ENCODE data around the gene MPV17. TPM values are rescaled to one million over a fixed set of nuclear protein-coding genes. Genes with fewer than 3 reads are reported as not detected.

Gene MPV17, protein sequence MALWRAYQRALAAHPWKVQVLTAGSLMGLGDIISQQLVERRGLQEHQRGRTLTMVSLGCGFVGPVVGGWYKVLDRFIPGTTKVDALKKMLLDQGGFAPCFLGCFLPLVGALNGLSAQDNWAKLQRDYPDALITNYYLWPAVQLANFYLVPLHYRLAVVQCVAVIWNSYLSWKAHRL
- polyA plus RNA-seq: 79.6 and 104 TPM in 2 replicates
- polyA minus RNA-seq: 38.7 and 44.8 TPM in 2 replicates

GRCh38 chr2:27322766-27323595 is at the start of gene MPV17:
TSS of gene MPV17 (minus strand) at chr2:27323097. CDS start at chr2:27322517, 580 bp downstream.
- peaks cover 4% of the 10 kb centered on the region for H3K79me2 ChIP-seq (replicated peaks; ENCODE audit: insufficient read depth, low read length)
- no peaks in the 10 kb centered on the region for H4K20me1 ChIP-seq (ENCODE audit: insufficient read depth)
- peak within 1 kb of the TSS; percentile 98 for H3K4me2 ChIP-seq (ENCODE audit: low read length)
- H3K9me2 ChIP-seq (ENCODE audit: insufficient read depth, low read length): no peaks in the 10 kb centered on the region
- H3K27ac ChIP-seq (ENCODE audit: low read length): peak within 1 kb of the TSS; percentile 89
- H3K36me3 ChIP-seq (ENCODE audit: insufficient read depth, low read length): no peaks in the 10 kb centered on the region
- no peaks in the 10 kb centered on the region for H3K27me3 ChIP-seq (ENCODE audit: insufficient read depth, low read depth, low read length)
- peak within 1 kb of the TSS; percentile 92 for H2AFZ ChIP-seq (ENCODE audit: low read depth, low read length)
- no peaks in the 10 kb centered on the region for H3F3A ChIP-seq (ENCODE audit: insufficient read depth, low read length, poor library complexity, severe bottlenecking)
- H3K9me3 ChIP-seq (ENCODE audit: low read length): no peaks in the 10 kb centered on the region
- peak within 1 kb of the TSS; percentile 92 for H3K9ac ChIP-seq (ENCODE audit: low read length)
- peak within 1 kb of the TSS; percentile 96 for H3K4me3 ChIP-seq (ENCODE audit: low read length)
- TF ChIP-seq MXI1 (conservative IDR thresholded peaks at IDR 0.05; ENCODE audit: poor library complexity, severe bottlenecking): peak; percentile 88
- no peak for TF ChIP-seq EZH2 (IDR thresholded peaks at IDR 0.05; ENCODE audit: borderline replicate concordance, insufficient read depth, low read length, poor library complexity, severe bottlenecking)
- TF ChIP-seq REST (IDR thresholded peaks at IDR 0.05; ENCODE audit: borderline replicate concordance): peak; percentile 77
- TF ChIP-seq EP300 (conservative IDR thresholded peaks at IDR 0.05; ENCODE audit: poor library complexity, severe bottlenecking): peak; percentile 42
- TF ChIP-seq RAD21 (conservative IDR thresholded peaks at IDR 0.05): no peak
- no peak for TF ChIP-seq SMC3 (conservative IDR thresholded peaks at IDR 0.05; ENCODE audit: poor library complexity)
- TF ChIP-seq POLR2AphosphoS5 (IDR thresholded peaks at IDR 0.05): peak; percentile 99
- no peak for TF ChIP-seq CTCF (IDR thresholded peaks at IDR 0.05; ENCODE audit: poor library complexity, severe bottlenecking)
- TF ChIP-seq TAF1 (IDR thresholded peaks at IDR 0.05; ENCODE audit: low read depth): peak; percentile 56

DNA sequence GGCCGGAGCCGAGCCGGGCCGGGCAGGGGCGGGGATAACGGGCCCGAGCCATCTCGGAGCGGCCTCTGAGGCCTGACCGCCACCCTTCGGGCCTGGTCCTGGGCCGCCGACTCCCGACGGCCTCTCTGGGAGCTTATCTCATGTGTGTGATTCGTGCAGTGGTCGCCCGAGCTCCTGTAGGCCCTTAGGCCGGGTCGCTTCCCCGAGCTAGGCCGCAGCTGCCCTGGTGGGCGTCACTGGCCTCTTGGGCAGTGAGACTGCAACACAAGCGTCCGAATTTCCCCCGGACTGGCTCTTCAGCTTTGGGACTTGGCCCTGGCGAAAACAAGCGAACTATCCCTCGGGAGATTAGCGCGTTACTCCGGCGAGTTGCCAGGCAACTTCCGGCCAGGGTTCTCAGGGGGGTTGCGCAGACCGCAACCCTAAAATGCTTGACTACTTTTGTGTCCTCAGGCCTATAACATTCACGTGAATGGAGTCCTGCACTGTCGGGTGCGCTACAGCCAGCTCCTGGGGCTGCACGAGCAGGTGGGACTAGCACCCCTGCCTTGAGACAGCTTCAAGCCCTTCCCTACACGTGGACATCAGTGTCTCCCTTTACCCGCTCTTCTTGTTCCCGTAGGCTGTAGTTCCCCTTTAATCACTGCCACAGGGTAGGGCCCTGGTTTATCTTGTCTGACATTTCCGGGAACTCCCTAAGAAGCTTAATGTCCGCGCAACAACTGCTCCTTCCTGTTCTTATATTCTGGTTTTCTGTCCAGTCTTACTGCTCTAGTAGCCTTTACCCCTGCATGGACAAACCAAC is 48.1 kb upstream of the MPV17 start:
- Histone ChIP-seq H3K9me2 (ENCODE audit: insufficient read depth, low read length) (no peaks in the 10 kb centered on the region), H4K20me1 (ENCODE audit: insufficient read depth) (no peaks in the 10 kb centered on the region), H3K9ac (ENCODE audit: low read length) (peak overlapping the region; percentile 97), H3K27ac (ENCODE audit: low read length) (peak overlapping the region; percentile 82), H3F3A (ENCODE audit: insufficient read depth, low read length, poor library complexity, severe bottlenecking) (no peaks in the 10 kb centered on the region), H3K27me3 (ENCODE audit: insufficient read depth, low read depth, low read length) (no peaks in the 10 kb centered on the region), H3K4me2 (ENCODE audit: low read length) (peak overlapping the region; percentile 99), H3K4me3 (ENCODE audit: low read length) (peak overlapping the region; percentile 93), H3K36me3 (ENCODE audit: insufficient read depth, low read length) (no peaks in the 10 kb centered on the region), H3K79me2 (replicated peaks; ENCODE audit: insufficient read depth, low read length) (peaks cover 29% of the 10 kb centered on the region), H3K9me3 (ENCODE audit: low read length) (no peaks in the 10 kb centered on the region), H2AFZ (ENCODE audit: low read depth, low read length) (peak overlapping the region; percentile 96)
- TF ChIP-seq CTCF (IDR thresholded peaks at IDR 0.05; ENCODE audit: poor library complexity, severe bottlenecking) (no peak), REST (IDR thresholded peaks at IDR 0.05; ENCODE audit: borderline replicate concordance) (peak; percentile 9)
